ENCODE measurements around the gene STEAP2.

DNA sequence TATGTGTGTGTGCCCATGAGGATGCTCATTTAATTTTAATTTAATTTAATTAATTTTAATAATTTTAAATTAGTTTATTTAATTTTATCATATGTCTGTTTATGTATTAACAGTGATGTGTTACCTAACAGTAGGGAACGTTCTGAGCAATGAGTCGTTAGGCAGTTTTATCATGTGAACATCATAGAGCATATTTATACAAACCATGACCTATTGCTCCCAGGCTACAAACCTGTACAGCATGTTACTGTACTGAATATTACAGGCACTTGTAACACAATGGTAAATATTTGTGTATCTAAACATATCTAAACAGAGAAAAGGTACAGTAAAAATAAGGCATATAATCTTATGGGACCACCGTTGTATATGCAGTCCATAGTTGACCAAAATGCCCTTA, 19.8 kb downstream of the STEAP2 start:
- TF ChIP-seq YY1 (IDR thresholded peaks at IDR 0.05; ENCODE audit: insufficient read depth, insufficient read length) (no peak), SUZ12 (IDR thresholded peaks at IDR 0.05; ENCODE audit: extremely low read depth, insufficient read depth, insufficient read length) (no peak)
